Fibroblast of skin of abdomen (primary cell): Measurements from ENCODE around the gene PLB1.

Source experiments
- DNase-seq: peaks from one replicate; pipeline ENCODE4 v3.0.0-alpha.2; 2013

PLB1 gene

DNA sequence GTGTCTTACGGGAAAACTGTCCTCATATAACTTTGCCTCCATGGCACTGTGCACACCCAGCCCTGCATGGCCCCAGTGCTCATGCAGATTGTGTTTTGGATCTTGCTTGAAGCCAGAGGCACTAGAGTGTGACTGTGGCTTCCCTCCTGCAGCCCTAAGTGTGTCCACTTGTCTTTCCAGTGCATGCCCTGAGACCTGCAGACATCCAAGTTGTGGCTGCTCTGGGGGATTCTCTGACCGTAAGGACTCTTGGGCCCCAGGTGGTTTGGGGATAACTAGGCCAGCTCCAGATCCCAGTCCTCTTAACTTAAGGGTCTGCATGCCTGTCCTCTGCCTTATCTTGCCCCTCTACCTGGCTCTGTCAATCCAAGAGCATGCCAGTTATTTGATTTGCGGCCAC, 96.6 kb downstream of the PLB1 start:
- DNase-seq: no peak

DNA sequence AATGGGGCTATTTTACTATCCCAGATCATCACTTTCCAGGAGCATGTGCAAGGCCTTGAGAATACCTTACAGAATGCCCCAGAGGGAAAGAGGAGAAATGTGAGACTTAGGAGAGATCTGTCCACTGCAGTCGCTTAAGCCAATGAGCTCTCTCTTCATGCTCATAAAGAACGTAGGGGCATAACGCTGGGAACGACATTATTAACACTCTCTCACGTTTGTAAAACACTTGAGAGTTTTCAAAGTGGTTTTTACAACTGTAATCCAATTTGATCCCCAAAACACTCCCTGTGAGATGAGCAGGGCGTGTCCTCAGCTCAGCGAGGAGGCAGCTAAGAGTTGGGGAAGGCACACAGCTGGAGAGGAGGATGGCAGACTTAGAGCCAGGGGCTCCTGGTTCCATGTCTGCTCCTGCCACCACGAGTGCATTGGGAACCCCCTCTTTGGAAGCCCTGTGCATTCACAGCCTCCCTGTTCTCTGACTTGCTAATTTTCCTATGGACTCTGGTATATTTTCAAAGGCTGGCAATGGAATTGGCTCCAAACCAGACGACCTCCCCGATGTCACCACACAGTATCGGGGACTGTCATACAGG, 97.4 kb downstream of the PLB1 start:
- DNase-seq: no peak

DNA sequence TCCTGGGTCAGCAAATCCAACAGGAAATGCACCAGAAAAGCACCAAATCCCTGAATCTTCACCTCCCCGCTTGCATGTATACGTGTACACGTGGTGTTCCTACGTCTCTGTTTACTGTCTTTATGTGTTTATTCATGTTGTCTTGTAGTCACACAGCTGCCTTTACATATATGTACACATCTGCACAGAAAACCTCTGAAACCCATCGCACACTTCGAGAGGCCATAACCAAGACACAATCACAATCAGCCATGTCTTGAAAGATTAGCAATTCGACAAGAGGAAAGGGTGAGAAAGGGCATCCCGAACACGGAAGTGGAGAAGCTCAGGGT, 98.1 kb downstream of the PLB1 start:
- DNase-seq: no peak

DNA sequence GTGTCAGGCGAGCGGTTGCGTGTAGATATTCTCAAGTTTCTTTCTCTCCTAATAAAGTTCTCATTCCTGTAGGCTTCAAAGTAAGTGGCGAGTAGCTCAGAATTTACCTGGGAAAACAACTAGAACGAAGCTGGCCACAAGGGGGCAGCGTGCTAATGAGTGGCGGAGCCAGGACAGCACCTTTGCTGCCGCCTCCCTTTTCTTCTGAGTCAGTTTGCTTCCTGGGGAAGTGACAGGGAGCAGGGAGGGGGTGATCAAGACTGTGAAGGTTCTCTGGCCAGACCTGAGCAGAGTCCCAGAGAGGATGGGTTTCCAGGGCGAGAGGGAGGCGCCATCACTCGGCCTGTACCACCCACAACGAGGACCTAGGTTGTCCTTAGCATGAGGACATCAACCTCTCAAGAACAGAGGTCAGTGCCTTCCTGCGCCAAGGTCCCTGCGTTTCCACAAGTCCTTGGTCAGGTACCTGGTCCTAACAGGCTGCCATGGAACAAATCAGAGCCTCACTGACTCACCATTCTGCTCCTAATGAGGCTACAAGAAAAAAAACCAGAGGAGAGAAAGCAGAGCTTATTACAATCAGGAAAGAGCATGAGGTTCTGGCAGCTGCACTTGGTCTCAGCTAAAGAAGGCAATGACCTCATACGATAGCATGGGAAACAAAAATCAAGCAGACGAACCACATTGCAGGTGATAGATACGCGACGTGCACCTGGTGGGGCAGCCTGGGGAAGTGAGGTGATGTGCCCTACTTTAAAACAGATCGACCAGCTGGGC, 98.7 kb downstream of the PLB1 start:
- peak; percentile 69 for DNase-seq

DNA sequence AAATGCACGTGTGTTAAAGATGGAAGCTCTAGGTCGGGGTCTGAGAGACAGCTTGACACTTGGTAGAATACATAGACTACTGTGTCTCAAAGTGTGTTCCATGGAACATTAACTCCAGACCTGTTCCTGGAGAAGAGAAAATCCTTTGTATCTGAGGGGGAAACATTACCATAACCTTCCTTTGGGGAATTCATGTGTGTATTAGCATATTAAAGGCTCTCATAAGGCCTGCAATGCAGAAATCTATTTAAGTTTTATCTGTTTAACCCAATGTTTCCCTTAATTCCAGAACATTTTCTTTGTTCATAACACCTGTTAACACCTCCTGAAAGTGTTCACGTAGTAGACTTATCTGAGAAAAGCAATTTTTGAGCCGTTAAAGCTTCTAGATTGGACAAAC, 99.5 kb downstream of the PLB1 start:
- DNase-seq: no peak

DNA sequence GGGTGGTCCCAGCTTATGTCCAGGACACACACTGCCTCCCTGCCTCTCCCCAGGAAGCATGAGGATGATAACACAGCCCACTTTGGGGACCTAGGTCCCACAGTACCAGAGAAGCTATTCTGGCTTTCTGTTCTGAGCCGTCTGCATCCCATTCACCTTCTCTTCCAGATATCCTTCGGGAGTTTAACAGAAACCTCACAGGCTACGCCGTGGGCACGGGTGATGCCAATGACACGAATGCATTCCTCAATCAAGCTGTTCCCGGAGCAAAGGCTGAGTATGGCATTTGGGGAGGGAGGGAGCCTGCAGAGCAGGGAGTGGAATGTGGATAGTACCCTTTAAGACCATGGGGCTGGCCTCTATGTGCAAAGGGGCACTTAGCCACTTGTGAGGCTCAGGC, 102.6 kb downstream of the PLB1 start:
- DNase-seq: no peak

DNA sequence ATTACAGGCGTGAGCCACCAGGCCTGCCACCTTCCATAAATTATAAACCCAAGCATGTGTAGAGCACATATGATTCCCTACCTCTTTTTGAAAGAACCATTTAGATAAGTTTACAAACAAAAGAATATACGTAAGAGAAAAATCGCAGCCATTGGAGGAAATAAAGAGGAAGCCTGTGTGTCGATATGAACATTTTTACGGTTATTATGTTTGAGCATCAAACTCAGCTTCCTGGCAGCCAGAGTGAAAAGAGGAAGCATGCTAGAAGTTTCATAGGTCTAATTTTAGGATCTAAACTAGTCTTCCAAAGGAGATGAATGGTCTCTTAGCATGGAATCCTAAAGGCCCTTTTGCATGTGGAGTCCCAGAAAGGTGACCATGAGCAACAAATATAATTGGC, 104.3 kb downstream of the PLB1 start:
- no peak for DNase-seq

DNA sequence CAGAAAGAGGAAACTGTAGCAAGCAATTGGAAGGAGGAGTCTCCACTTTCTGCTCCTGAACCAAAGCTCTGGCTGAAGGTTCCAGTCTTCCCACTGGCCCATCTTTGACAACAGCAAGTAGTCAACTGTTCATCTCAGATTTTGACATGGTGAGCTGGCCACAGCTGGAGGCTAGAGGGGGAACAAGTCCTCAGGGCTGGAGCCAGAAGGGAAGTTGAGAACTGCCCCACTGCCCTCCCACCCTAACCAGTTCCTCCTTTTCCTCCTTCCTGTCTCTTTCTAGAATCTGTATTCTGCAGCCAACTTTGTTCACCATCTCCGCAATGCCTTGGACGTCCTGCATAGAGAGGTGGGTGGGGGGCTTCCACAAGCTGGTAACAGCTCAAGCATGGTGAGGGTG, 105.8 kb downstream of the PLB1 start:
- DNase-seq: no peak

DNA sequence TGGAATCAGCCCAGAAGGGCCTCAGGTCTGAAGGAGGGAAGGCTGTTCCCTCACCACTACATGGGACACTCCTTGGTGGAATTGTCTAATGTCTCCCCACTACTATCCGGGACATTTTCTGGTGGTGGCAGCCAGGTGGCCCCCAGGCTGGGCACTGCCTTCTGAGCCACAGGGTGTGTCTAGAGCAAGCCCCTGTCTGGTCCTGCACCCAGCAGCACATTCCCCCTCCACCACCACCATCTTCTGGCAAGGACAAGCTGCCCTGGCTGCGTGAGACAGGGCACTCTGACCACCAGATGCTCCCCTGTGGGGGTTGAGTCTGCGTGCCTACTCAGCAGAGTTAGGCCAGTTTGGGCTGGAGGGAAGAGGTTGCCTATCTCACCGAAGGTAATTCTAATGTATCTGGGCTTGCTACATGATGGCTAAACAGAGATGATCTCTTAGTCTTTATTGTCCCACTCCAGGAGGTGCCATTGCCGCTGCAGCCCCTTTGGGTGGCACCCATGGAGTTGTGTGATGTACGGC, 106.3 kb downstream of the PLB1 start:
- DNase-seq: no peak

DNA sequence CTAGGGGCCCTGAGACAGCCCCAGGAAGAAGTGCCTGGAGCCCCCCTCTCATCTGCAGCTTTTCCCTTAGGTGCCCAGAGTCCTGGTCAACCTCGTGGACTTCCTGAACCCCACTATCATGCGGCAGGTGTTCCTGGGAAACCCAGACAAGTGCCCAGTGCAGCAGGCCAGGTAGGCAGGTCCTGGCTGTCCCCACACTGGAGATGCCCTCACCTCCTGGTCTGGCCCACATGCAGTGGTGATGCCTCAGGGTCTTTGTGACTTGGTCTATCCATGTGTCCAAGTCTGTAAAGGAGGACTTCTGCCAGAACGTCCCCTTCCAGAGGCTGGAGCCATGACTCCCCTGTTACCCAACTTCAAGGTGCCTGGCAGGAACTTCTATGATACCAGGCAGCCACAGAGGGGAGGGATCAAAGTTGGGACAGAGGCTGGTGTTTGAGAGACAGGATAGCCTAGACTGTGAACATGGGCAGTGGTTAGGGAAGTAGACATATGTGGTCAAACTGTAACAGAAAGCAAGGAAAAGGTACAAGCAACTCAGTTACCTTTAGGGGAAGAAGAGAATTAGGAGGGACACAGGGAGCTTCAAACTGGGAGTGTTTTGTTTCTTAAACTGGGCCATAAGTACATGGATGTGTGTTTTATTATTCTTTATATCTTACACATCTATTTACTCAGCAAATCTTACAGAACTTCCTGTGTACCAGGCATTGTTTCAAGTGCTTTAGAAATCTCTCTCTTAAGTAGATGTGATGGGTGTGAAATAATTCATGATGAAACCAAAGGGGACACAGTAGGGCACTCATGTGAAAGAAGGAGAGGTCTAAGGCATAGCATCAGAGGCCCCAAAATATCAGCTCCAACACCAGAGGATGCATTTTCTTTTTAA, 107.1 kb downstream of the PLB1 start:
- no peak for DNase-seq

DNA sequence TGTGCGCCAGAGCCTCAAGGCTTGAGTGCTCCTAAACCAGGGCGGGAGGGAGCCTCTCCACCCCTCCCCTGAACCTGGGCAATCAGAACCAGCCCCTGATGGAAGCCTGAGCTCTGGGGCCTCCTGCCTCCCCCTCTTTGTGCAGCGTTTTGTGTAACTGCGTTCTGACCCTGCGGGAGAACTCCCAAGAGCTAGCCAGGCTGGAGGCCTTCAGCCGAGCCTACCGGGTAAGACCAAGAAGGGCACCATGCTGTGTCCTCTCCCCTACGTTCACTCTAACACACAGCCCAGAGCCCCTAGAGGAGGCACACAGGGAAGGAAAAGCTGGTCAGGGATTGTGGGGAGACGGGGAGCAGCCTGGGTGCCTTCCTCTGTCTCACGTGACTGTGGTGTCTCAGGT, 108.0 kb downstream of the PLB1 start:
- no peak for DNase-seq

DNA sequence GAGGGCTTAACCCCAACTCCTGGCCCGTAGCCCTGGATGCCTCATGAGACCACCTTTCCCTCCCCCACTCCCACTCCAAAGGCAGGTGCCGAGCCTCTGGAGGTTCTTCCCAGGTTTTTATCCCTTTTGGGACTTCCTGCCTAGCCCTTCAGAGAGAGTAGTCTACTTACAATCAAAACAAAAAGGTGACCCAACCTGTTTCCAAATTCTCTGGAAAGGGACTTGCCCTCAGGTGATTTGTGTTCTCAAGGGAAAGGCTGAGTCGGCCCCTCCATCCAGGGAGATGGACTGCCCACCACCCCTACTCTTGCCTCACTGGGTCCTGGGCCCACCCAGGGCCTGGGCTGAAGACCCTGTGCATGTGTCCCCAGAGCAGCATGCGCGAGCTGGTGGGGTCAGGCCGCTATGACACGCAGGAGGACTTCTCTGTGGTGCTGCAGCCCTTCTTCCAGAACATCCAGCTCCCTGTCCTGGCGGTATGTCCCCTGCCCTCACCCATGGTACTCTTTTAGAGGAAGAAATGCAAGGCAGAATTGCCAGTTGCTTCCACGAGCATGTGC, 108.5 kb downstream of the PLB1 start:
- no peak for DNase-seq

DNA sequence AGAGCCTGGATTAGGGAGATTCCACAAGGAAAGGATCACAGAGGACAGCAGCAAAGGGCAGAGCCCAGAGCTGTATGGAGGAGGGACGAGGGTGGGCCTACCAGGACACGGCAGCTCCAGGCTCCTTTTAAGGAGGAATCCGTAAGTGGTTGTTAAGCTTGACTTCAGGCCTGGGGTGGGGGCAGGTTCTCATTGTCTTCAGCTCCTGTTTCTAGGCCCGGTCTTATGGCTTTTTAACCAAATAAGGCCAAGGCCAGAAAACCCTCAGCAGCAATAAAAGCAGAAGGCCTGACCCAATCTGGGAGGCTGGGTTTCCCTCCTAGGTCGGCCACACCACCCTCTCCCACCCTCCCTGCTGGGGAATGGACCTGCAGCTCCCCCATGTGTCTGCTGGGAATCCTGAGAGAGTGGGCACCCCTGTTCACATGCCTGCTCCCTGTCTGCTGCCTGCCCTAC, 111.2 kb downstream of the PLB1 start:
- DNase-seq: peak; percentile 80

DNA sequence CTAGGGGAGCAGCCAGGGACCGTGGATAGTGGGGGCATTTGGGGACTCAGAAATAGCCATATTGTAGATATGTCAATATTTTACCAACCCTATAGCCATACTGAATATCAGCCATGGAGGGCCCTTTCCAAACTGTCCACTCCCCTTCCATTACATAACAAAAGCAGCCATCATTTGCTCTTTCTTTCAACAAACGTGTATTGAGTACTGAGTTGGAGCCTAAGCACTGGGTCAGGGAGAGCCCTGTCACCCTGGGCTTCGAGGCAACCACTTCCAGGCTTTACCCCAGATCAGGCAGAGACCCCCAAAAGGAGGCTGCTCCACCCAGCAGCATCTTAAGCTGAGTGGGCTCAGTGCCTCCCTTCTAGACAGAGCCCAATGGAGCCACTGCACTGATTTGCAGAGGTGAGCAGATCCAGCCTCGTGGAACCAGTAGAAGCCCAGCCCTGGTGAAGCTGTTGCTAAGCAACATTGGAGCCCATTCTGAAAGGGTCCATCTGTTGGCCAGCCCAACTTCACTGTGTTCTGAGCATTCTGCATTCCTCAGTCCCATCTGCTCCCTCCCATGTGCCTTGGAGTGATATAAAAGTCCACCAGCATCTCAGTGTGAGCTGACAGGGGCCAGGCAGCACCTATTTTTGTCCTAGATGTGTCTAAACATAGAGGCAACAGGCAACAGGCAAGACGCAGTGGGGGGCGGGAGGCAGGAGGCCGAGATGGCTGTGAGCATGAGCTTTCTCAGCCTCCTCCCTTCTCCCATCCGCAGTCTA, 112.1 kb downstream of the PLB1 start:
- DNase-seq: no peak

DNA sequence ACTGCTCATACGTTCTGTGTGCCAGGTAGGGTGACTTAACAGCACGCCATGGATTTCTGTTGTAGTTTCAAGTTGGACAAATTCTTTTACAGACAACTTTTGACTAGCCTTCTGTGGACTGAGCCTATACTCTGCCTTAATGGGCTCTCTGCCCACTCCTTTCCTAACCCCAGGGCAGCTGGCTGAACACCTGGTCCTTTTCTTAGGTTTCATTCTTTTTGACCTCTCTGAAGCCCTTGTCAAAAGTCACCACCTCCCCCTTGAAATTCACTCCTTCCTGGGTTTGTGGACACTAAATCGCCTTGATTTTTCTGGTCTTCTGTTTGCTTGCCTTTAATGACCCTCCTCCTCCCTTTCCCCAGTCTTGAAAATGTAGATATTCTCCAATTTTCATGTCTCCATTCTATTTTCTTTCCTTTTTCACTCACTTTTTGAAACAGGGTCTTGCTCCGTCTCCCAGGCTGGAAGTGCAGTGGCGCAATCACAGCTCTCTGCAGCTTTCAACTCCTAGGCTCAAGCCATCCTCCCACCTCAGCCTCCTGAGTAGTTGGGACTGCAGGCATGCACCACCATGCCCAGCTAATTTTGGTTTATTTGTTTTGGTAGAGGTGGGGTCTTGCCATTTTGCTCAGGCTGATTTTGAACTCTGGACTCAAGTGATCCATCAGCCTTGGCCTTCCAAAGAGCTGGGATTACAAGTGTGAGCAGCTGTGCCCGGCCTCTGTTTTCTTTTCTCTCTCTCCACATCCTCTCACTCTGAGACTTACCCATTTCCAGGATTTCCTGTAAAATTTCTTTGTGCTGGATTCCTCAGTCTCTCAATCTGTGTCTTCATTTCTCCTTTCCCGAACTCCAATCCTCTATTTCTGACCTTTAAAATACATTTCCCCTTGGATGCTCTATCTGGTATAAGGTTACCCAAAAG, 112.9 kb downstream of the PLB1 start:
- no peak for DNase-seq

DNA sequence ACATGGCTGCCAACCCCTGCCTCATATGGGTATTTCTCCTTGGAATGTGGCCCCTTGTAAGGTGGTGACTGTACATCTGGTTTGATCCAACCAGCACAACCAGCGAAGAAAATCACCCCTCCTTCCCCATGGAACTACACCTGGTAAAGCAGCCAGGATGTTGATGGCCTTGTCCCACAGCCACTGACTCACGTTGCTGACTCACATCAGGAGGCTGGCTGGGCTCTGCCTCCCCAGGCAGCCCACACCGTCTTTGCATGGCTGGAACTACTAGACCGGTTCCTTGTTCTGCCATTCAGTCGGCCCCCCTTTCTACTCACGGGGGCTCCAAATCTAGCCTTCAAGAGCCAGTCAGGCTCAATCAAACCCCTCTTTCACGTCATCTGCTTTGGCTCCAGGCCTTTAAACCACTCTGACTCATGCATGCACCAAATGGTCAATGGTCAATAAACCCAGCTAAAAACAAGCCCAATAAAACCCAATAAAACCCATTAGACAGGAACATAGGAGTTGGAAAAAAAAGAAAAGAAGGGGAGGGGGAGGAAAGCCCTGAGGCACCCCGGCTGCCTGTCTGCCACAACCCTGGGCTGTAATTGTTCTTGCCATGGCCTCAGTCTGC, 114.8 kb downstream of the PLB1 start:
- DNase-seq: peak; percentile 88

DNA sequence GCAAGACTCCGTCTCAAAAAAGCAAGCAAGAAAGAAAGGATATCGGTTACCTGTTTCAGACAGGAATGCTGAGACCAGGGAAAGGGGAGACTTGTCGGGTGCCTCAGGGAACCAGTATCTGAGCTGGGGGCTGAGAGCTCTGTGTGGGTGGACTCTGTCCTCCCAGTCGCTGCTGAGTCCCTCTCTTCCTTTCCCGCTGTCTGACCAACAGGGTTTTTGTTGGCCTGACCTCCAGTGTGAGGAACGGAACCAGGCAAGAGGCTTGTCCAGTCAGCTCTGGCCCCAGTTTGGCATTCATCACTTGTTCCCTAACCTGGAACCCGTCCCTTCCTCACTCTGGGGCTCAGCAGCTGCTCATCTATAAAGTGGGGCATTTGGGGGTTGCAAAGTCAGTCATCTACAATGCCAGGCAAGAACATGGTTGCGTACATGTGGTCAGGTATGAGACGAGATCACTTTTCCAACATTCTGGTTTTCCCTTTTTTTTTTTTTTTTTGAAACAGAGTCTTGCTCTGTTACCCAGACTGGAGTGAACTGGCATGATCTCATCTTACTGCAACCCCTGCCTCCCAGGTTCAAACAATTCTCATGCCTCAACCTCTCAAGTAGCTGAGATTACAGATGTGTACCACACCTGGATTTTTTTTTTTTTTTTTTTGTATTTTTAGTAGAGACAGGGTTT, 116.4 kb downstream of the PLB1 start:
- DNase-seq: no peak

DNA sequence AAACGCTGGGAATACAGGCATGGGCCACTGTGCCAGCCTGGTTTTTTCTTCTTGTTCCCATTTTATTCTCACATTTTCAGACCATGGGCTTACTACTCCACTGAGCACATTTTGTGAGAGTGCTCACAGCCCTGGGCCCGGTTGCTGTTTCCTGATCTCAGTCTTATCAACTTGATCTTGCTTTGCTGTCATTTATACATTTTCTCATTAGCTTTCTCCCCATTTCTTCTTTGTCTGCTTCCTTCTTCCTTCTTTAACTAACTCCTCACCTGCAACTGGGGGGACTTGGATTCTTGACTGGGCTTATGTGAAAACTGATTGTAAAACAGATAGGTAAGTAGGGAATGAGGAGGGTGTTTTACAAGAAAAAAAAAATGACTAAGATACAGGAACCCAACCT, 117.3 kb downstream of the PLB1 start:
- DNase-seq: no peak

DNA sequence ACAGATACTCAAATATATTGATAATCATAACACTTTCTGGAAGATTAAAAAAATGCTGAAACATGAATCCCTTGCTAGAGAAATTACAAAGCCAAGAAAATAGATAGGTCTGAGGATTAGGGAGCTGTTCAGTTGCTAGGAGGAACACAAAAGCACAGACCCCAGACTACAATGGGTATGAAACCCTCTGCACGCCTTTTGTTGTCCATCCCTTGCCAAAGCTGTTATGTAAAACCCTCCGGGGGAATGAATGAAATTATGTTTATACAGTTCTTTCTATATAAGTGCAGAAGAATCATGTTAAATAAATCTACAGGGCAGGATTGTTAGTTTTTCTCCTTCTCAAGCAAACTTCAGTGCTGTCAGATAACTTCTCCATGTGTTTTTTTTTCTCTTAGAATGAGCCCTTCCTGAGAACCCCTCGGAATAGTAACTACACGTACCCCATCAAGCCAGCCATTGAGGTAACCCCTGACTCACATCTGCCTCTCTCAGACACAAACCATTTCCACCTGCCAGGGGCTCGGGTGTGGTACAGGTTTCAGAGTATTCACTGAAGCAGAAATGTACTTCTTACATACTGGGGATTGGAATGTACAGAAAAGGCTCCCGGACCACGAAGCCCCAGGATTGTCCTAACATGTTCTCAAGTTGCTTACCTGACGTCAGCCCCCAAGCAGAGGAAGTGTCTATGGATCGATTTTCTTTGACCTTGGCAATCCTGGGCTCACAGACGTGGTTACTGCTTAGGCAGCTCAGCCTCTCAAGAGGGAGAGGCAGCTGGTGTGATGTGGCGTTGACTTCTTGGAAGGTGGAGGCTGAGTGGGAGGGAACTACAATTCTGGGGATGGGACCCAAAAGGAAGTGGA, 118.0 kb downstream of the PLB1 start:
- peak; percentile 55 for DNase-seq
